Right lobe of liver (tissue), 6 donors: ENCODE results near the gene ARHGAP29. TPM values are rescaled to one million over a fixed set of nuclear protein-coding genes. Genes with fewer than 3 reads are reported as not detected.

Experiments
- ATAC-seq, 4 donors: fragments of 200-7000 bp; cut with Tn5 transposase; one replicate each; pipeline ENCODE4 v1.9.1; 2020; ENCODE audit warnings: mild to moderate bottlenecking in 4 of 4, moderate library complexity in 4 of 4
- DNase-seq, 3 donors: peaks; one replicate each; pipeline ENCODE4 v3.0.0-alpha.2; 2020
- H3K27ac ChIP-seq, 3 donors: fragments of 200-600 bp; one replicate each; pipeline ENCODE4 v1.8.0; 2022
- H3K27me3 ChIP-seq, 2 donors: fragments of 200-600 bp; one replicate each; pipeline ENCODE4 v1.8.0; 2022
- H3K36me3 ChIP-seq, 4 donors: fragments of 200-600 bp; sonication (generic) in 1 of 4; one replicate each; pipeline versions ENCODE4 v1.5.1 to v1.8.0; 2017 to 2022; ENCODE audit warnings: control low read depth in 1 of 4
- H3K4me1 ChIP-seq, 4 donors: fragments of 200-600 bp; sonication (generic) in 1 of 4; one replicate each; pipeline versions ENCODE4 v1.5.1 to v1.8.0; 2017 to 2022; ENCODE audit warnings: control low read depth in 1 of 4
- H3K4me3 ChIP-seq, 3 donors: fragments of 200-600 bp; one replicate each; pipeline ENCODE4 v1.8.0; 2022
- H3K9me3 ChIP-seq, 4 donors: fragments of 200-600 bp; sonication (generic) in 1 of 4; one replicate each; pipeline versions ENCODE4 v1.5.1 to v1.8.0; 2017 to 2022; ENCODE audit warnings: control low read depth in 1 of 4
- POLR2A ChIP-seq: fragments of 450-650 bp; IDR thresholded peaks from one replicate; pipeline ENCODE4 v1.6.1; 2017; ENCODE audit warnings: antibody characterized with exemption, mild to moderate bottlenecking
- WGBS: methylation state at CpG from one replicate; pipeline ENCODE4 v1.1.6; 2018; ENCODE audit warnings: low coverage, low lambda C conversion rate; ENCODE audit not compliant: insufficient coverage; ENCODE audit errors: missing lambda C conversion rate; 5-methylcytosine and 5-hydroxymethylcytosine counted together
- intact Hi-C, 2 donors: fragments of 100-400 bp; cut with DNase I; formaldehyde crosslinking; loops; one replicate each; pipeline versions ENCODE4 v1.11.2 to v1.14.1; 2022
- total RNA-seq, 6 experiments: library from RNA; depleted of rRNA in 2 of 6; stranded (reverse); fragments of >200 nt in 2 of 6; fragmentation: NEBNext Ultra II Directional in 3 of 6; extraction: Animal tissue kit (Norgen Biotek cat#: 25700) in 3 of 6; gene quantifications; one replicate each; pipeline versions ENCODE4 v1.1.0 to v1.2.4, GENCODE V29; 2016 to 2023
- TF ChIP-seq, protein P1 (sequence below), 4 donors: fragments of 200-600 bp in 3 of 4; fragments of 450-650 bp in 1 of 4; IDR thresholded peaks; one replicate each; pipeline versions ENCODE4 v1.5.1 to v1.8.0; 2016 to 2022; ENCODE audit warnings: antibody characterized with exemption in 4 of 4, mild to moderate bottlenecking in 2 of 4
- donor health status: DM: no; HTN: yes; CAD: no.
- donor health status: DM: no; HTN: no; CAD: no.
- donor health status: DM: no; HTN: no; CAD: no.
- donor health status: DM: no; HTN: yes; CAD: no.
- donor health status: DM: no; HTN: yes; CAD: no.

Gene ARHGAP29
- total RNA-seq, 6 experiments from 2014 or later, result 15.1 to 28.9 (median 21.1) TPM

DNA sequence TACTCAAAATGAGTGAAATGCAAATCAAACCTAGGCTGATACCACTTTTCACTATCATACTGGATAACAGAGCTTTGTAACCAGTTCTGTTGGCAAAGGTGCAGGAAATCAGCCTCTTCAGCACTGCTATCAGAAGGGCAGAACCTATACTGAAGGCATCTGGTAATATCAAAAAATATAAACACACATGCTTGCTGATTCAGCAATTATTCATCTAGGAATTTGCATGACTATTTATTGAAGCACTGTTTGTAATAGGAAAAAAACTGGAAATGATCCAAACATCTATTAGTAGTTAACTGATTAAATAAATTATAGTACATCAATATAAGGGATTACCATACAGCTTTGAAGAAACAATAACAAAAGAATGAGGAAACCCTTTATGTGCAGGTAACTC is 21.4 kb downstream of the ARHGAP29 start:
- no peaks in the 10 kb centered on the region for H3K27me3 ChIP-seq
- H3K27ac ChIP-seq, result no peak overlapping the region
- intact Hi-C loops, result no loop called here
- no peaks in the 10 kb centered on the region for H3K4me1 ChIP-seq
- no peaks in the 10 kb centered on the region for H3K9me3 ChIP-seq
- H3K4me3 ChIP-seq, result no peak overlapping the region
- ATAC-seq, result no peak
- no peak for DNase-seq
- TF ChIP-seq POLR2A, result no peak
- TF ChIP-seq, protein P1, sequence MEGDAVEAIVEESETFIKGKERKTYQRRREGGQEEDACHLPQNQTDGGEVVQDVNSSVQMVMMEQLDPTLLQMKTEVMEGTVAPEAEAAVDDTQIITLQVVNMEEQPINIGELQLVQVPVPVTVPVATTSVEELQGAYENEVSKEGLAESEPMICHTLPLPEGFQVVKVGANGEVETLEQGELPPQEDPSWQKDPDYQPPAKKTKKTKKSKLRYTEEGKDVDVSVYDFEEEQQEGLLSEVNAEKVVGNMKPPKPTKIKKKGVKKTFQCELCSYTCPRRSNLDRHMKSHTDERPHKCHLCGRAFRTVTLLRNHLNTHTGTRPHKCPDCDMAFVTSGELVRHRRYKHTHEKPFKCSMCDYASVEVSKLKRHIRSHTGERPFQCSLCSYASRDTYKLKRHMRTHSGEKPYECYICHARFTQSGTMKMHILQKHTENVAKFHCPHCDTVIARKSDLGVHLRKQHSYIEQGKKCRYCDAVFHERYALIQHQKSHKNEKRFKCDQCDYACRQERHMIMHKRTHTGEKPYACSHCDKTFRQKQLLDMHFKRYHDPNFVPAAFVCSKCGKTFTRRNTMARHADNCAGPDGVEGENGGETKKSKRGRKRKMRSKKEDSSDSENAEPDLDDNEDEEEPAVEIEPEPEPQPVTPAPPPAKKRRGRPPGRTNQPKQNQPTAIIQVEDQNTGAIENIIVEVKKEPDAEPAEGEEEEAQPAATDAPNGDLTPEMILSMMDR (IDR thresholded peaks at IDR 0.05), result no peak
- no peaks in the 10 kb centered on the region for H3K36me3 ChIP-seq

DNA sequence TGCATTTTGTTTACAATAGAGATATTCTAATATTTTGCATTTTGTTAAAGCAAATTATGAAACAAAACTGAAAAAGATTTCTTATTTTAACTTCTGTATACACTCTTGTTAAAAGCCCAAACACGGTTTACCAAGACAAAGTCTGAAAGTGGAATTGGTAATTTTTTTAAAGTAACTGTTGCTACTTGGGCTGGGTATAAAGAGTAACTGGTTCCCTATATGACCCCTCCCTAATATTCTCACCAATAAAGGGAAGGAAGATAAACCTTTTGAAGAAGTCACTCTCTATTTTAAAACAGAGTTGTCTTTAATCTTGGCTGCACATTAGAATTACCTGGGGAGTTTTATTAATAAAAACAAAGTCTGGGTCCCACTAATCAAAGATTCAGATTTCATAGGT is 27.4 kb downstream of the ARHGAP29 start:
- Histone ChIP-seq H3K27me3 (no peaks in the 10 kb centered on the region), H3K4me1 (peaks cover 0 to 8% (median 5%) of the 10 kb centered on the region in 4 donors), H3K4me3 (no peak overlapping the region), H3K9me3 (no peaks in the 10 kb centered on the region), H3K27ac (peak overlapping the region in 2 of 3 donors; percentile 30 to 57), H3K36me3 (no peaks in the 10 kb centered on the region)
- no peak for DNase-seq
- ATAC-seq, result no peak
- intact Hi-C loops, result no loop called here
- WGBS, result 38% methylated on average over 1 of the region's 1 CpG
- no peak for TF ChIP-seq POLR2A
- TF ChIP-seq, protein P1 (IDR thresholded peaks at IDR 0.05), result no peak

DNA sequence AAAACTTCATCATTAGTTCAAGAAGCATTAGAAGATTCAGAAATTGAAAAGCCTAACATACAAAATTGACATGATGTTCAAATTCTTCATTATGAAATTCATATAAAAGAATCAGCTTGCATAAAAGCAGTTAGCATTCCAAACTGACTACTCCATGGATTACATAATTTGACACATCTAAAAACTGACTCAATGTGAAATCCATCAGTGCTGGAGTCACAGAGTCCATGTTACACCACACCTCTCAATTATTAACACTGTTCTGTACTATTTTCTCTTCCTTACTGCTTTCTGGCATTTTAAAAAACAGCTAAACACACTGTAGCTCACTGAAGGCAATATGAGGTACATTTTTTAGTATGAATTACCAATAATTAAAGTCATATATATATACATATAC is 28.0 kb downstream of the ARHGAP29 start:
- DNase-seq (no peak), ATAC-seq (peak; percentile 90 to 95 (median 92))
- Histone ChIP-seq H3K36me3 (no peaks in the 10 kb centered on the region), H3K27ac (peak overlapping the region; percentile 1 to 57 (median 30)), H3K9me3 (no peaks in the 10 kb centered on the region), H3K4me3 (no peak overlapping the region), H3K4me1 (peaks cover 0 to 8% (median 5%) of the 10 kb centered on the region in 4 donors), H3K27me3 (no peaks in the 10 kb centered on the region)
- intact Hi-C loops, result no loop called here
- TF ChIP-seq POLR2A, result no peak
- TF ChIP-seq, protein P1 (IDR thresholded peaks at IDR 0.05), result no peak

DNA sequence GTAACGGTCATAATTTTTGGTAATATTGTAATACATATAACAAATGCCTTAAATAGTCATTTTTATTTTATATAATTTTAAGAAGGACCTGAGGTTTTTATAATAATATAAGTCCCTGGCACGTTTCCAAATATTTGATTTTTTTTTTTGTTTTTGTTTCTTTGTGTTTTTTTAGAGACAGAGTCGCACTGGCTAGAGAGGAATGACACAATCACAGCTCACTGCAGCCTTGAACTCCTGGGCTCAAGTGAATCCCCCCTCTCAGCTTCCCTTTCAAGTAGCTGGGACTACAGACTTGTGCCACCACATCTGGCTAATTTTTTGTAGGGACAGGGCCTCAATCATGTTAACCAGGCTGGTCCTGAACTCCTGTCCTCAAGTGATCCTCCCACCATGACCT is 29.7 kb downstream of the ARHGAP29 start:
- ATAC-seq (peak in 3 of 4 donors; percentile 14 to 20 (median 19)), DNase-seq (no peak)
- peaks cover 0 to 10% (median 0%) of the 10 kb centered on the region in 4 donors for H3K36me3 ChIP-seq
- 48% methylated on average over 3 of the region's 3 CpGs for WGBS
- H3K4me1 ChIP-seq, result peaks cover 0 to 8% (median 5%) of the 10 kb centered on the region in 4 donors
- no peak overlapping the region for H3K4me3 ChIP-seq
- no peaks in the 10 kb centered on the region for H3K9me3 ChIP-seq
- TF ChIP-seq, protein P1 (IDR thresholded peaks at IDR 0.05), result no peak
- TF ChIP-seq POLR2A, result no peak
- no peak overlapping the region for H3K27ac ChIP-seq
- H3K27me3 ChIP-seq, result no peaks in the 10 kb centered on the region
- intact Hi-C loops, result no loop called here

DNA sequence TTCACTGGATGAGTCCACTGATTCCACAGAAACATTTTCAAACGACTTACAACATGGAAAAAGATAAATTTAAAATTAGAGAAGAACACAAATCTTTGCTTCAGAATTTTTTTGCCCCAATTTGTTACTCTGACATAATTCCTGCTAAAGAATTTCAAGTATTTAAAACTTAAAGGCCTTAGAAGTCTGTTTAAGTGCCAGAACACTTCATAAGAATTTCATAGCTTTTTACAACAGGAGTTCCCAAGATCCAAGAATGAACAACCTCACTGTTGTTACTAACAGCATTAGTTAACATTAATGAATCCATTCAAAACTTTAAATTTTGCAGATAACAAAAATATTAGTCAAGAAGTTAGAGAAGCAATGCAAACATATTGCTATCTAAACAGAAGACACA is 31.7 kb downstream of the ARHGAP29 start:
- Histone ChIP-seq H3K4me3 (no peak overlapping the region), H3K27ac (no peak overlapping the region), H3K36me3 (peaks cover 0 to 27% (median 0%) of the 10 kb centered on the region in 4 donors), H3K4me1 (peaks cover 0 to 8% (median 5%) of the 10 kb centered on the region in 4 donors), H3K9me3 (no peaks in the 10 kb centered on the region), H3K27me3 (no peaks in the 10 kb centered on the region)
- WGBS, result 62% methylated on average over 1 of the region's 1 CpG
- ATAC-seq, result no peak
- intact Hi-C loops, result no loop called here
- DNase-seq, result no peak
- no peak for TF ChIP-seq POLR2A
- TF ChIP-seq, protein P1 (IDR thresholded peaks at IDR 0.05), result no peak
